ENCODE results near the gene CTIF. TPM values are rescaled to one million over a fixed set of nuclear protein-coding genes. Genes with fewer than 3 reads are reported as not detected.

Gene CTIF
- total and polyA plus RNA-seq, 4 experiments from 2014 or later = 5.2 to 6.5 TPM; not detected in 2

DNA sequence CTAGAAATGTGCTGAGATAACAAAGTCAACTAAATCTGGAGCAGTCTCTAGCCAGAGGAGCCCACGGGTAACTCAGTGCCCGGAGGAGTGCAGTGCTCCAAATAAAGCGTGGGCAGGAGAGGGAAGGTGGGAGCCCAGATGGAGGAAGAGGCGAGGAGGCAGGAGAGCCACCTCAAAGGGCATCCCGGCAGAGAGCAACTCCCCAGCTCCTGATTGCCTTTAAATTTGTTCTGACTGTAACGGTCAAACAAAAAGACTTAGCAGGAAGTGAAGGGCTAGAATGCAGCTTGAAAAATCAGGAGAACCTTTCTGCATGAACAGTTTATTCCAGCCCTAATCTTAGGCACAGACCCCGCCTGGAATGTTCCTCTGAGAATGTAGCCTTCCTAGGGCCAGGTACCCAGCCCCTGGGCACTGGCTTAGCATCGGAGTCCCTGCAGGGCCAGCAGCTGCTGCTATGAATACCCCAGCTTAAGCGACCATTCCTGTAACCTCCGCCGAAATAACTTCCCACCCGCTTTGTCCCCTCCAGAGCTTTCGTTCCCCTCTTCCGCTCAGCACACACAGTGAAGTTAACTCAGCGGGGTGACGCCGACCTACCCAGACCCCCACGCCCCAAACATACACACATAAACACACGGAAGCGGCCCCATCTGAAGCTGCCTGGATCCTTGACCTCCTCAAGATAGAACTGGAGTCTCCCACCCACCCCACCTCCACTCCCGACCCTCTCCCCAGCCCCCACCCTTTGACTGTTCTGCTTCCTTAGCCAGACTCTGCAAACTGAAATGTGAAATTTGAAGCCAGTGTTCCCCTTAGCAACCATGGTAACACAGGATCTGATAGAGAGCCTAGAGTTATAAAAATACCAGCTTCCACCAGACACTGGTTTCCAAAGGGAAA, 288.7 kb downstream of the CTIF start:
- H3K27me3 ChIP-seq (ENCODE audit: insufficient read depth, low read length) = no peaks in the 10 kb centered on the region
- no peak overlapping the region for H3K27ac ChIP-seq (ENCODE audit: low read depth, low read length)
- Mint-ChIP-seq H3K4me1 (peaks cover 13 to 45% (median 26%) of the 10 kb centered on the region in 4 donors), H3K27ac (peak overlapping the region in 2 of 7 donors; percentile 37 to 55), H3K27me3 (no peaks in the 10 kb centered on the region), H3K4me3 (peak overlapping the region in 2 of 8 donors; percentile 15 to 17), H3K36me3 (peaks cover 0 to 1% of the 10 kb centered on the region in 2 donors), H3K9me3 (no peaks in the 10 kb centered on the region)
- ChIA-PET CTCF (ENCODE audit: partially characterized antibody) (no interaction called here), POLR2A (ENCODE audit: partially characterized antibody) (interaction anchor here (1.2 to 2.7 kb wide), 2 partner anchors 11 to 14 kb away, joined by 3 to 14 read pairs; no protein-coding TSS in a partner anchor)
- intact Hi-C loops (cut with micrococcal nuclease) = no loop called here
- H3K9me3 ChIP-seq (ENCODE audit: control insufficient read depth in 1 of 2, low read length in 2 of 2) = no peaks in the 10 kb centered on the region
- H3K36me3 ChIP-seq (ENCODE audit: insufficient read depth, low read length) = no peaks in the 10 kb centered on the region
- H3K4me1 ChIP-seq (ENCODE audit: insufficient read depth, low read length) = peaks cover 32% of the 10 kb centered on the region
- no peak for DNase-seq
- no peak overlapping the region for H3K4me3 ChIP-seq (ENCODE audit: low read length in 2 of 2)

DNA sequence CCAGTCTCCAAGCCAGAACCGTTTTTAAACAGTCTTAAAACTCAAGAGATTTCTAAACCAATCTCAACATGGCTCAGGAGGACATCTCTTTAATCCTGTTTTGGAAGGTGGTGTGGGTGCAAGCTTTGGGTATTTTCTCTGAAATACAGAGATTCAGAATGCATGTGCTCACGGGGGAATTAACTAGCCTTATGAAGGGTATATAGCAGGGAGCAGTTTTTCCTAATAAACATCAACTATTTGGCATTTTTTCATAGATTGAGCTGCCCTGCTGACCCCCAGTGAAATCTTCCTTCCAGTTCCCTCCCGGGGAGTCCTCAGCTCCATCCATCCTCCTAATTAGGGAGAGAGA, 289.3 kb downstream of the CTIF start:
- Mint-ChIP-seq H3K9me3 (no peaks in the 10 kb centered on the region), H3K27me3 (no peaks in the 10 kb centered on the region), H3K4me3 (no peak overlapping the region), H3K27ac (peak overlapping the region in 1 of 7 donors; percentile 57), H3K4me1 (peaks cover 19 to 45% (median 31%) of the 10 kb centered on the region in 4 donors), H3K36me3 (peaks cover 0 to 1% of the 10 kb centered on the region in 2 donors)
- CTCF ChIA-PET (ENCODE audit: partially characterized antibody) = no interaction called here
- Histone ChIP-seq H3K4me1 (ENCODE audit: insufficient read depth, low read length) (peaks cover 38% of the 10 kb centered on the region), H3K27me3 (ENCODE audit: insufficient read depth, low read length) (no peaks in the 10 kb centered on the region), H3K27ac (ENCODE audit: low read depth, low read length) (no peak overlapping the region), H3K4me3 (ENCODE audit: low read length in 2 of 2) (no peak overlapping the region), H3K36me3 (ENCODE audit: insufficient read depth, low read length) (no peaks in the 10 kb centered on the region), H3K9me3 (ENCODE audit: control insufficient read depth in 1 of 2, low read length in 2 of 2) (no peaks in the 10 kb centered on the region)
- intact Hi-C loops (cut with micrococcal nuclease) = no loop called here
- POLR2A ChIA-PET (ENCODE audit: partially characterized antibody) = interaction anchor here (0.8 to 2.7 kb wide), 3 partner anchors 12 to 16 kb away, joined by 3 to 14 read pairs (median 3); no protein-coding TSS in a partner anchor
- DNase-seq = no peak

DNA sequence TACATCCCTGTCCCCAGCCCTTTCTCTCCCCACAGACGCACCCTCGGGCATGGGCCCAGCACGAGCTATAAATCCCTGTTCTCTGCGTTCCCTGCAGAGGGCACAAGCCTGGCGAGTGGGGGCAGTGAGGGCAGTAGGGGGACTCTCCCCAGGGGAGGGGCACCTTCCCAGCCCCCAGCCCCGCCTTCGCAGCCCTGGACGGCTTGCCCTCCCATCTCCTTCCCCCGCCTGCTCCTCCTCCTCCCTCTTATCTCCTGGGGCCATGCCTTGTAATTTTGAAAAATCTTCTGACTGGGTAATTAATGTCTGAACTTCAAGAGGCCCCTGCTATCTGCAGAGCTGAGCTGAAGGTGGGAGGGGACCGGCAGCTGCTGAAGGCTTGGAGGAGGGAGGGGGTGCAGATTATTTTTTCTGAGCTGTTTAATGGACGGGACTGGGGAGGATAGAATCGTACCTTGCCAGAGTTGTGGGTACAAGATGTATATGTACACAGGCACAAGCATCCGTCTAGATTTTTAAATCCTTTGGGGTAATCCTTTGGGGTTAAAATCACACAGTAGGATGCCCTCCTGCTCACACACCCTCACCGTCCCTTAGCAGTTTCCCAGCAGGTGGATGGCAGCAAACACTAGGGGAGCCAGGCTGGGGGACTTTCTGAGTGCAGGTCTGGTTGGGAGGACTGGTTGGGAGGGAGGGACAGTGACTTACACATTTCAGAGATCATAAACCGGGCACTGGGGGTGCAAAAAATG, 290.0 kb downstream of the CTIF start:
- Histone ChIP-seq H3K4me3 (ENCODE audit: low read length in 2 of 2) (no peak overlapping the region), H3K4me1 (ENCODE audit: insufficient read depth, low read length) (peaks cover 45% of the 10 kb centered on the region), H3K36me3 (ENCODE audit: insufficient read depth, low read length) (no peaks in the 10 kb centered on the region), H3K9me3 (ENCODE audit: control insufficient read depth in 1 of 2, low read length in 2 of 2) (no peaks in the 10 kb centered on the region), H3K27me3 (ENCODE audit: insufficient read depth, low read length) (no peaks in the 10 kb centered on the region), H3K27ac (ENCODE audit: low read depth, low read length) (no peak overlapping the region)
- Mint-ChIP-seq H3K36me3 (peaks cover 0 to 1% of the 10 kb centered on the region in 2 donors), H3K9me3 (no peaks in the 10 kb centered on the region), H3K27me3 (no peaks in the 10 kb centered on the region), H3K27ac (peak overlapping the region in 3 of 7 donors; percentile 32 to 57 (median 48)), H3K4me1 (peaks cover 19 to 52% (median 36%) of the 10 kb centered on the region in 4 donors), H3K4me3 (no peak overlapping the region)
- no peak for DNase-seq
- intact Hi-C loops (cut with micrococcal nuclease) = no loop called here
- ChIA-PET POLR2A (ENCODE audit: partially characterized antibody) (interaction anchor here (0.8 to 8.1 kb wide), 4 partner anchors 13 to 15 kb away, joined by 3 to 101 read pairs (median 8); no protein-coding TSS in a partner anchor), CTCF (ENCODE audit: partially characterized antibody) (interaction anchor here (2.6 kb wide), 1 partner anchor 84 kb away, joined by 9 read pairs; no protein-coding TSS in a partner anchor)

DNA sequence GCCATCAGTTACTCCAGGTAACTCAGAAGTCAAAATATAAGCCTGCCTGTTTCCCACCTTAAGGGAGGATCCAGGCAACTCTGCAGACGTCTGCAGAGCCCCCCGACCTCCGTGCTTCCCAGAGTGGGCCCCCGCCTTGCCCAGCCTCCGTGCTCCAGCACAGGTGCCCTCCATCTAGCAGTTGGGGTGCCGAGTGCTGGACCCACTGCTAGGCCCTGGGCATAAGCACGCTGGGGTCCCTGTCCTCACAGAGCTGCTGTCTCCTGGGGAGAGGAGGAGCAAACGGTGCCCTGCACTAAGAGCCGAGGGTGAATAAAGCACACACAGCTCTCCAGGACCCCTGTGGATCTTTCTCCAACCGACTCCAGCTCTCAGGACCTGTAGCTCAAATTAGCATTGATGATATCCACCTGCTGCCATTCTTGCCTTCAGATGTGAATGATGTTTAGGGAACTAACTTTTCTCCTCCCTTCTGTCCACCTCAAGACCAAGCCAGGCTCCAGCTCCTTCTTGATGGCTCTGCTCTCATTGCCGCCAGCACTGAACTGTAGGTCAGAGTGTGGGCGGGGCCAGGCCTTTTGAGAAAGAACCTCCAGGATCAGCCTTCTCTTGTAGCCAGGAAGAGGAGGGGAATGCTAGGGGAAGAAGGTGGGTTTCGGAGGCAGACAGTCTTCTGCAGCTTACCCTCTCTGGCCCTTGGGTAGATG, 290.8 kb downstream of the CTIF start:
- H3K4me1 Mint-ChIP-seq = peaks cover 23 to 60% (median 43%) of the 10 kb centered on the region in 4 donors
- Histone ChIP-seq H3K9me3 (ENCODE audit: control insufficient read depth in 1 of 2, low read length in 2 of 2) (no peaks in the 10 kb centered on the region), H3K4me1 (ENCODE audit: insufficient read depth, low read length) (peaks cover 52% of the 10 kb centered on the region), H3K27ac (ENCODE audit: low read depth, low read length) (no peak overlapping the region), H3K27me3 (ENCODE audit: insufficient read depth, low read length) (no peaks in the 10 kb centered on the region), H3K36me3 (ENCODE audit: insufficient read depth, low read length) (no peaks in the 10 kb centered on the region), H3K4me3 (ENCODE audit: low read length in 2 of 2) (no peak overlapping the region)
- H3K36me3 Mint-ChIP-seq = peaks cover 0 to 3% of the 10 kb centered on the region in 2 donors
- H3K27me3 Mint-ChIP-seq = no peaks in the 10 kb centered on the region
- intact Hi-C loops (cut with micrococcal nuclease) = loop anchor here (5.0 kb wide), 1 partner anchor 38 kb away; no protein-coding TSS in a partner anchor
- H3K4me3 Mint-ChIP-seq = peak overlapping the region in 1 of 8 donors; percentile 13
- CTCF ChIA-PET (ENCODE audit: partially characterized antibody) = interaction anchor here (1.2 to 2.6 kb wide), 2 partner anchors 52 to 84 kb away, joined by 4 to 9 read pairs; no protein-coding TSS in a partner anchor
- POLR2A ChIA-PET (ENCODE audit: partially characterized antibody) = interaction anchor here (0.9 to 8.1 kb wide), 2 partner anchors 13 to 15 kb away, joined by 3 to 101 read pairs; no protein-coding TSS in a partner anchor
- no peak for DNase-seq
- H3K27ac Mint-ChIP-seq = peak overlapping the region in 4 of 7 donors; percentile 14 to 43 (median 42)
- no peaks in the 10 kb centered on the region for H3K9me3 Mint-ChIP-seq

DNA sequence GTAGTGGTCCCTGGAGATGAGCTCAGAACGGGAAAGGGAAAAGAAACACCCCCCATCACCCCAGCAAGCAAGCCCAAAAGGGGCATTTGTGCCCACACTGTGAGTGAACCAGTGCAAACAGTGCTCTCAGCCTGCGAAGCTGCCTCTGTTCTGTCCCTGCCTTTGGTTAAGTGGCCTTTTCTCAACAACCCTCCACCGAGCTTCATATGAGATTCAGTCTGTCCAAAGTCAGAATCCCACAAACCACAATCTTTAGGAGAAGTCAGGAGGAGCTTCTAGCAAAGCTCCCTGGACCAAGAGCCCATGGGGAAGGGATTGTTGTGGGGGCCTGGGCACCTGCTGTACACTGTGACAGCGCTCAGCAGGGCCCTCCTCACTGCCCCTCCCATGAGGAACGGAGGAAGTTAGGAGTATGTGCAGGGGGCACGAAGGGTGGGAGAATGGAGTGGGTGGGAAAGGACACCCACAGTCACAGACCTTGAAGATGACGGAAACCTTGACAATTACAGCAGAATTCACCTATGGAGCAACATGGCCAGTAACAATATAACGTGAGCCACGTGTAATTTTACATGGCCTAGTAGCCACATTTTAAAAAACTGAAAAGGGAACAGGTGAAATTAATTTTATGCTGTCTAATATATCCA, 292.4 kb downstream of the CTIF start:
- intact Hi-C loops (cut with micrococcal nuclease) = loop anchor here (5.0 kb wide), 1 partner anchor 36 kb away; no protein-coding TSS in a partner anchor
- Mint-ChIP-seq H3K4me1 (peaks cover 36 to 76% (median 56%) of the 10 kb centered on the region in 4 donors), H3K27ac (peak overlapping the region; percentile 5 to 75 (median 63)), H3K9me3 (no peaks in the 10 kb centered on the region), H3K27me3 (no peaks in the 10 kb centered on the region), H3K36me3 (peaks cover 0 to 2% of the 10 kb centered on the region in 2 donors), H3K4me3 (peak overlapping the region in 6 of 8 donors; percentile 4 to 94 (median 44))
- no peaks in the 10 kb centered on the region for H3K36me3 ChIP-seq (ENCODE audit: insufficient read depth, low read length)
- no peaks in the 10 kb centered on the region for H3K27me3 ChIP-seq (ENCODE audit: insufficient read depth, low read length)
- no peaks in the 10 kb centered on the region for H3K9me3 ChIP-seq (ENCODE audit: control insufficient read depth in 1 of 2, low read length in 2 of 2)
- DNase-seq = no peak
- ChIA-PET CTCF (ENCODE audit: partially characterized antibody) (interaction anchor here (1.1 to 2.6 kb wide), 4 partner anchors 17 to 121 kb away, joined by 3 to 9 read pairs (median 6); no protein-coding TSS in a partner anchor), POLR2A (ENCODE audit: partially characterized antibody) (interaction anchor here (1.1 to 8.1 kb wide), 4 partner anchors 11 to 119 kb away, joined by 5 to 101 read pairs (median 30); partner anchors contain the start of gene SMAD7)
- no peak overlapping the region for H3K4me3 ChIP-seq (ENCODE audit: low read length in 2 of 2)
- H3K27ac ChIP-seq (ENCODE audit: low read depth, low read length) = no peak overlapping the region
- H3K4me1 ChIP-seq (ENCODE audit: insufficient read depth, low read length) = peaks cover 69% of the 10 kb centered on the region

DNA sequence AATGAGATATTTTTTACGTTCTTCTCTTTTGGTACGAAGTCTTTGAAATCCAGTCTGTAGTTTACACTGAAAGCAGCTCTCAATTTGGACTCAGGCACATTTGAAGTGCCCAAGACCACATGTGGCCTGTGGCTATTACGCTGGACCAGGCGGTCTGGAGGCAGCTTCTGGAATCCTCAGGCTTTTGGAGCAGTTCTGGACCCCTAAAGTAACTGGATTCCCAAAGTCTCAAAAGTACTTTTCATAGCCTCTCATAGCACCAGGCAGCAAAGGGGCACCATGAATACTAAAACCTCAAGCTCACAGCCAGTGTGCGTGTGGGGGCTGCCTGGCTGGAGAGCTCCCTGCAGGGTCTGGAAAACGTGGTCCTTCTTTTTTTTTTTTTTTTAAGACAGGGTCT, 293.0 kb downstream of the CTIF start:
- DNase-seq = no peak
- no peaks in the 10 kb centered on the region for H3K9me3 ChIP-seq (ENCODE audit: control insufficient read depth in 1 of 2, low read length in 2 of 2)
- Mint-ChIP-seq H3K9me3 (no peaks in the 10 kb centered on the region), H3K27ac (peak overlapping the region in 3 of 7 donors; percentile 14 to 96 (median 38)), H3K36me3 (peaks cover 0 to 1% of the 10 kb centered on the region in 2 donors), H3K4me3 (peak overlapping the region in 4 of 8 donors; percentile 25 to 94 (median 40)), H3K4me1 (peaks cover 38 to 79% (median 56%) of the 10 kb centered on the region in 4 donors), H3K27me3 (no peaks in the 10 kb centered on the region)
- peaks cover 74% of the 10 kb centered on the region for H3K4me1 ChIP-seq (ENCODE audit: insufficient read depth, low read length)
- H3K36me3 ChIP-seq (ENCODE audit: insufficient read depth, low read length) = no peaks in the 10 kb centered on the region
- ChIA-PET CTCF (ENCODE audit: partially characterized antibody) (interaction anchor here (1.0 to 2.4 kb wide), 6 partner anchors 11 to 121 kb away, joined by 3 to 11 read pairs (median 3); no protein-coding TSS in a partner anchor), POLR2A (ENCODE audit: partially characterized antibody) (interaction anchor here (1.1 to 8.1 kb wide), 7 partner anchors 11 to 119 kb away, joined by 4 to 101 read pairs (median 16); partner anchors contain the start of gene SMAD7)
- H3K27ac ChIP-seq (ENCODE audit: low read depth, low read length) = no peak overlapping the region
- no peaks in the 10 kb centered on the region for H3K27me3 ChIP-seq (ENCODE audit: insufficient read depth, low read length)
- intact Hi-C loops (cut with micrococcal nuclease) = loop anchor here (5.0 kb wide), 1 partner anchor 35 kb away; no protein-coding TSS in a partner anchor
- no peak overlapping the region for H3K4me3 ChIP-seq (ENCODE audit: low read length in 2 of 2)

Data from CD4-positive, alpha-beta memory T cell (primary cell).